ENCODE measurements around the gene PLPP4.

Gene PLPP4

DNA sequence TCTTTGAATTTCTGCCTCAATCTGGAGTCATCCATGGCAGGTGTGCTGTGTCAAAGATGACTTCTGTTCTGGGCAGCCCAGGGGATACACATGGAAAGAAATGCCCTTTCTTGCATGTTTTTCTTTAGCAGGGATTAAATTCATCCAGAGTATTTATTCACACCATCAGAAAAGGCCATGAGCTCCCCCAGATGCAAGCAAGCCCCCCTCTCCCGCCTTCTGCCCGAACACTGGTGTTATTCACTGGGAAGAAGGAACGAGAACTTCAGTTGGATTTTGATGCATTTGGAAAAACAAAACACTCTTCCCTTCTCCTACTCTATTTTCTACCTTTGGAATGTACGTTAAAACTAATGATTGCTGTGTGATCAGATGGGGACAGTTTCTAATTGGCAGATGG lies 1.4 kb downstream of the PLPP4 start:
- DNase-seq (ENCODE audit: low spot score), result no peak
- in situ Hi-C loops (cut with MboI; ENCODE audit: low pct_unique_long_range_greater_than_20kb, low sequenced_read_pairs, unreplicated experiment), result no loop called here
- TF ChIP-seq, protein P1, sequence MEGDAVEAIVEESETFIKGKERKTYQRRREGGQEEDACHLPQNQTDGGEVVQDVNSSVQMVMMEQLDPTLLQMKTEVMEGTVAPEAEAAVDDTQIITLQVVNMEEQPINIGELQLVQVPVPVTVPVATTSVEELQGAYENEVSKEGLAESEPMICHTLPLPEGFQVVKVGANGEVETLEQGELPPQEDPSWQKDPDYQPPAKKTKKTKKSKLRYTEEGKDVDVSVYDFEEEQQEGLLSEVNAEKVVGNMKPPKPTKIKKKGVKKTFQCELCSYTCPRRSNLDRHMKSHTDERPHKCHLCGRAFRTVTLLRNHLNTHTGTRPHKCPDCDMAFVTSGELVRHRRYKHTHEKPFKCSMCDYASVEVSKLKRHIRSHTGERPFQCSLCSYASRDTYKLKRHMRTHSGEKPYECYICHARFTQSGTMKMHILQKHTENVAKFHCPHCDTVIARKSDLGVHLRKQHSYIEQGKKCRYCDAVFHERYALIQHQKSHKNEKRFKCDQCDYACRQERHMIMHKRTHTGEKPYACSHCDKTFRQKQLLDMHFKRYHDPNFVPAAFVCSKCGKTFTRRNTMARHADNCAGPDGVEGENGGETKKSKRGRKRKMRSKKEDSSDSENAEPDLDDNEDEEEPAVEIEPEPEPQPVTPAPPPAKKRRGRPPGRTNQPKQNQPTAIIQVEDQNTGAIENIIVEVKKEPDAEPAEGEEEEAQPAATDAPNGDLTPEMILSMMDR (IDR thresholded peaks at IDR 0.05; ENCODE audit: extremely low read depth, insufficient read depth, missing control alignments), result no peak

DNA sequence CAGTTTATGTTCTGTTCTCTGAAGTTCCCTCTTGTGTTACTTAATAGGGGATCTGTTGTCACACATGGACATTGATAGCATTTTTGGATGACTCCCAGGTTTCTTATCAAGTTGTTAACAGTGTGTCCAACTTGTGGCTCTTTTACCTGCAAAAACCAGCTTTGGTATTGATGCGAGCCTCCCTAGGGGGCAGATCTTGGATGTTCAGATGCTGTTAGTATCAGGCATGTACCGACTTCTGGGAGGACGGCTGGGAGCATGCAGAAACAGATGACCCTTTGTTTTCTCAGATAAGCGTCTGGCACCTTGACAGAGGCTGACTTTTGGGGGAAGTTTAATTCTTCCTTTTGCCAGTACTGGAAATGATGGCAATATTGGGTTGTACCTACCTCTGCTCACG lies 2.2 kb downstream of the PLPP4 start:
- TF ChIP-seq, protein P1 (IDR thresholded peaks at IDR 0.05; ENCODE audit: extremely low read depth, insufficient read depth, missing control alignments), result no peak
- in situ Hi-C loops (cut with MboI; ENCODE audit: low pct_unique_long_range_greater_than_20kb, low sequenced_read_pairs, unreplicated experiment), result no loop called here

DNA sequence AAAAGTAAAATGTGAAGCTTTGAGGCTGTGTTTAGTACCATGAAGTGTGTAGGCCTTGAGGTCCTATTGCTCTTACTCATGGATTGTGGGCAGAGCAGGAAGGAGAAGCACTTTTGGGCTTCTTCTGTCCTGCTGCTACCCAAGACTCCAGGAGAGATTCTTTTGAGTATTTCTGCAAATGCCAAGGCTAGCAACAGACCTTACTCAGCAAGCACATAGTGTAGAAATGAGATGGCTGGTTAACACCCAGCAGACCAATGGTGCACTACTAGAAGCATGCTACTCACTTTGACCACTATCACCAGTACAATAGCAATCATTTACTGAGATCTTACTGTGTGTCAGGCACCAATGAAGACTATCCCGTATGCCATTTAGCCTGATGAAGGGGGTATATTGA lies 3.2 kb downstream of the PLPP4 start:
- TF ChIP-seq, protein P1 (IDR thresholded peaks at IDR 0.05; ENCODE audit: extremely low read depth, insufficient read depth, missing control alignments), result no peak
- no peak for DNase-seq (ENCODE audit: low spot score)
- in situ Hi-C loops (cut with MboI; ENCODE audit: low pct_unique_long_range_greater_than_20kb, low sequenced_read_pairs, unreplicated experiment), result no loop called here

More for the DNA sequence above, 2.2 kb downstream of the PLPP4 start:
- no peak for DNase-seq (ENCODE audit: low spot score)

DNA sequence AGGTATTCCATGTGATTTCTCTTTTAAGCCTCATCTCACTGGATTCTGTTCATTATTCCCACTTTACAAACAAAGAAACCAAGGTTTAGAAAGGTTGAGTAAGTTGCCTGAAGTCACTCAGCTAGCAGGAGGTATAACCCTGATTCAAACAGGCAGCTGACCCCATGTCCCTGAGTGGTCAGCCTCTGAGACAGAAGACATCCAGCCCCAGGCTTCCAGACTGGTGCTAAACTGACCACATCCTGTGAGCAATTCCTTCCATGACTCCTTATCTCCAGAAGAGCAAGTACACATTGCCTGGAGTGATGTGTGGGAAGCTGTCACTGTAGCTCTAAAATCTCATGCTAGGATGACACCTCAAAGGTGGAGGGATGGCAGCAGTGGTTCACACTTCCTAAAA lies 3.7 kb downstream of the PLPP4 start:
- DNase-seq (ENCODE audit: low spot score), result no peak
- in situ Hi-C loops (cut with MboI; ENCODE audit: low pct_unique_long_range_greater_than_20kb, low sequenced_read_pairs, unreplicated experiment), result no loop called here
- TF ChIP-seq, protein P1 (IDR thresholded peaks at IDR 0.05; ENCODE audit: extremely low read depth, insufficient read depth, missing control alignments), result no peak

DNA sequence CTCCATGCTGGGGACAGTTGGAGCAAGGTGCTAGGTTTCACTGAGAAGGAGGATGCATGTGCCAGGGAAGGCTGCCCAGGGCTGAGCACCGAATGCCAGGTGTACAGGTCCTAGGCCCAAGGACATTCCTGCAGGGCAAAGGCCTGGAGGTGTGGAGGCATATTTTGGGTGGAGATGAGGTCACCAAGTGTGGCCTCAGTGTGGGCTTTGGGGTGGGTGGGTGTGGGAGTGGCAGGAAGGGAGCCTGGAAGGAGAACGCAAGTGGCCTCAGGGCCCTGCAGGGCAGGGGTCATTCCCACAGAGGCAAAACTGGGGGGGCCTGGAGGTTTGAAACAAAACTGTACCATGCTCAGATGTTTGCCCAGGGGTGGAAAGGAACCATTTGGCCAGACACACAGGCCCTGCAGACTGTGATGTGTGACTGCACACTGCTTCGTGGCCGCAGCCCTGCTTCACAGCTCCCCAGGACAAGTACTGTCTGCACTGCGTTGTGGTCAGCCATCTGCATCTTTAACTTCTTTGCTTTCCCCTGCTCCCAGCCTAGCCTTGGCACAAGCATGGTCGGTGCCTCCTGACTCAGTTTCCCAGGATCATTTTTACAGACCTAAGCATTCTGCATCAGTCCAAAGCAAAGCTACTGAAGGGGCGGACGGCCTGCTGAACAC lies 5.1 kb downstream of the PLPP4 start:
- no peak for DNase-seq (ENCODE audit: low spot score)
- in situ Hi-C loops (cut with MboI; ENCODE audit: low pct_unique_long_range_greater_than_20kb, low sequenced_read_pairs, unreplicated experiment), result no loop called here
- TF ChIP-seq, protein P1 (IDR thresholded peaks at IDR 0.05; ENCODE audit: extremely low read depth, insufficient read depth, missing control alignments), result no peak

DNA sequence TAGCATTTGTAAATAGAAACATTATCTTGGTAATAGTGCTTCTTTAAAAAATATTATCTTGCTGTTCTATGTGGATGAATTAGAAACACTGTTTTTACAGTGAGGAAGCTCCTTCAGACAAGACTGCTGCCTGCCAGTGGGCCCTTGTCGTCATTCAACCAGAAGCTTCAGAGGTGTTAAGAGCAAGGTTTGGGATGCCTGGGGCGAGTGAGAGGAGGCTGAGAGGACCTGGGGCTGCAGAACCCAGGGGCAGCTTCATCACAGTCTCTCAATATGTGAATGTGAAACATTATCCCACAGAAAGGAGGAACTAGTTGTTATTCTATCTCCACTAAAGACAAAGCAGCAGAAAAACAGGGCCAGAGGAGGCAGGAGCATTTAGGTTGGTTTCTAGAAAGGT lies 8.1 kb downstream of the PLPP4 start:
- in situ Hi-C loops (cut with MboI; ENCODE audit: low pct_unique_long_range_greater_than_20kb, low sequenced_read_pairs, unreplicated experiment), result no loop called here
- DNase-seq (ENCODE audit: low spot score), result no peak
- TF ChIP-seq, protein P1 (IDR thresholded peaks at IDR 0.05; ENCODE audit: extremely low read depth, insufficient read depth, missing control alignments), result no peak

All from GM13977 (cell line).